Bronchial epithelial cell (primary cell): Measurements from ENCODE around the gene MORN5. TPM values are rescaled to one million over a fixed set of nuclear protein-coding genes. Genes with fewer than 3 reads are reported as not detected.

Source experiments
- DNase-seq: peaks from one replicate; pipeline ENCODE4 v3.0.0-alpha.2; 2010; ENCODE audit warnings: low read depth
- FAIRE-seq: peaks from 2 replicates; lab custom pipeline; 2011; peaks lifted over from hg19 to GRCh38; lab: Jason Lieb, UNC
- H3K27me3 ChIP-seq: 2 replicates; pipeline ENCODE4 v1.5.1; 2011; ENCODE audit warnings: low read length; ENCODE audit not compliant: control insufficient read depth, insufficient read depth
- H3K36me3 ChIP-seq: 2 replicates; pipeline ENCODE4 v1.5.1; 2011; ENCODE audit warnings: low read length; ENCODE audit not compliant: control insufficient read depth, insufficient read depth
- H3K4me3 ChIP-seq: 2 replicates; pipeline ENCODE4 v1.5.1; 2011; ENCODE audit warnings: mild to moderate bottlenecking, low read depth, low read length, control low read depth
- total RNA-seq: library from RNA; depleted of rRNA; stranded (reverse); fragments of >200 nt; gene quantifications from 2 replicates; pipeline ENCODE4 v1.2.1, GENCODE V29; 2014
- TF ChIP-seq, protein P1 (sequence below): IDR thresholded peaks from 2 replicates; pipeline ENCODE4 v1.5.1; 2011; ENCODE audit warnings: mild to moderate bottlenecking, moderate library complexity, low read length, control low read depth, inconsistent platforms; ENCODE audit not compliant: insufficient read depth, severe bottlenecking

MORN5 gene
- total RNA-seq, 1 donor from 2014 or later = not detected

DNA sequence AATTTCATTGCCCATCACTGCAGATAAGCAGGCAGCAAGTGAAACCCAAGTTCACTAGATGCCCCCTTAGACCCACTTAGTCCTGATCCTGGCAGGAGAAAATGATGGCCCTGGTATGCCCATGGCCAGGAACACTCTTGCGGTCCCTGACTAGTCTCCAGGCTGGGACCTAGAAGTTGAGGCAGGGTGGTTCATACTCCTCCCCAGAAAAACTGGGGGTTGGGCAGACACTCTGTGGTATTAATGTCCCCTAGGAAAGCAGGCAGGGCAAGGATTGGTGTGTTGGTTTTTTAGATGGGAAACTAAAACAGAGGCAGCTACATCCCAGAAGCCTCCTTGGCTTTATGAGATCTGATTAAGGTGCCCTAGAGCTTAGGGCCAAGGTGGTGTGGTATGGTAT is 56.0 kb downstream of the MORN5 start:
- DNase-seq (no peak), FAIRE-seq (no peak)
- TF ChIP-seq, protein P1, sequence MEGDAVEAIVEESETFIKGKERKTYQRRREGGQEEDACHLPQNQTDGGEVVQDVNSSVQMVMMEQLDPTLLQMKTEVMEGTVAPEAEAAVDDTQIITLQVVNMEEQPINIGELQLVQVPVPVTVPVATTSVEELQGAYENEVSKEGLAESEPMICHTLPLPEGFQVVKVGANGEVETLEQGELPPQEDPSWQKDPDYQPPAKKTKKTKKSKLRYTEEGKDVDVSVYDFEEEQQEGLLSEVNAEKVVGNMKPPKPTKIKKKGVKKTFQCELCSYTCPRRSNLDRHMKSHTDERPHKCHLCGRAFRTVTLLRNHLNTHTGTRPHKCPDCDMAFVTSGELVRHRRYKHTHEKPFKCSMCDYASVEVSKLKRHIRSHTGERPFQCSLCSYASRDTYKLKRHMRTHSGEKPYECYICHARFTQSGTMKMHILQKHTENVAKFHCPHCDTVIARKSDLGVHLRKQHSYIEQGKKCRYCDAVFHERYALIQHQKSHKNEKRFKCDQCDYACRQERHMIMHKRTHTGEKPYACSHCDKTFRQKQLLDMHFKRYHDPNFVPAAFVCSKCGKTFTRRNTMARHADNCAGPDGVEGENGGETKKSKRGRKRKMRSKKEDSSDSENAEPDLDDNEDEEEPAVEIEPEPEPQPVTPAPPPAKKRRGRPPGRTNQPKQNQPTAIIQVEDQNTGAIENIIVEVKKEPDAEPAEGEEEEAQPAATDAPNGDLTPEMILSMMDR = no peak
- Histone ChIP-seq H3K27me3 (peaks cover 50% of the 10 kb centered on the region), H3K4me3 (no peak overlapping the region), H3K36me3 (no peaks in the 10 kb centered on the region)

DNA sequence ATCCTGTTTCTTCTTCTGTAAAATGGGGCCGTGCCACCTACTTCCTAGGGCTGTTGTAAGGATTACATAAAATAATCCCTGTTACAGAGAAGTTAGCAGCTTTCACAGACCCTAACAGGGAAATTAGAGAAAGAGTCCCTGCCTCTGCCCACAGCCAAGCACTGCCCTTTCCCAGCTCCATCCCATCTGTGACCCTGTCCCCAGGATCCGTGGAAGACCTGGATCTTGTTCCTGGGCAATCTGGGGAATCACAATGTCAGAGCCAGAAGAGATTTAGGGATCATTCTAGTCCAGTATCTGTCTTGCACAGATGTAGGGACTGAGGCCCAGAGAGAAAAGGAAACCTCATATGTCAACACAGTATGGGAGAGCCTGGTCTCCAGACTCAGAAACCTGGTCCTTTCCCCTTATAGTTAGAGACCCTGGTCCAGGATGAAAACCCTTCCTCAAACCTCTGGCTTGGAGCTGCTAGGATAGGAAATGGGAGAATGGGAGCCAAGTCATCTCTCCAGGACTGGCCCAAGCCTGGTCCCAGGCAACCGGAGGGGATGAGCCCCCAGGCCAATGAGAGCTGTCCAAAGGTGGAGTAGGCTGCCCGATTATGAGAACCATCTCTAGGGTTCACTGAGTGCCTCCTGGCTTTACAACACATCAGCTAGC is 56.6 kb downstream of the MORN5 start:
- no peaks in the 10 kb centered on the region for H3K36me3 ChIP-seq
- TF ChIP-seq, protein P1 = no peak
- H3K27me3 ChIP-seq = peaks cover 55% of the 10 kb centered on the region
- no peak for DNase-seq
- no peak overlapping the region for H3K4me3 ChIP-seq
- peak; percentile 60 for FAIRE-seq

DNA sequence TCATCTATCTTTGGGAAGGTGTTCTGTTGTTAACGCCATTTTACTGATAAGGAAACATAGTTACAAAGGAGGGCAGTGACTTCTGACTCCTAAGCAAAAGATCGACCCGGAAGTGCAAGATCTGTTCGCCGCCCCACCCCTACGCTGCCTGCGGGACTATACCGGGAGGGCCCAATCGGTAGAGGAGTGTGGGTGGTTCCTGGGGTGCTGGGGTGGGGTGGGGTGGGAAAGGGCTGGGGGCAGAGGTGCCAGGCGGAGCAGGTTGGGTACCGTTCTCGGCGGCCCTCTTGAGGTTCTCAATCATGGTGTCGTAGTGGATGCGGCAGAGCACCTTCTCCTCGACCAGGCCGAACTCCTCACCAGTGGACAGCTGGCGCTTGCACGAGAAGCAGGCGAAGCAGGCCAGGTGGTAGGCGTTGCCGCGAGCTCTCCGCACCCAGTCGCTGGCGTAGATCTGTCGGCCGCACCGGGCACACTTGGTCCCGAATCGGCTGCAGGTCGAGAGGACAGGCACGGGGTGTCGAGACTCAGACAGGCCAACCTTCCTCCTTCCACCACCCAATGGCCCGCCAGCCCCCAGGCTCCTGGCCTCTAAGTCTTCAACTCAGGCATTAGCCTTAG is 57.2 kb downstream of the MORN5 start:
- H3K4me3 ChIP-seq = no peak overlapping the region
- DNase-seq (no peak), FAIRE-seq (no peak)
- no peaks in the 10 kb centered on the region for H3K36me3 ChIP-seq
- peaks cover 60% of the 10 kb centered on the region for H3K27me3 ChIP-seq
- TF ChIP-seq, protein P1 = no peak

DNA sequence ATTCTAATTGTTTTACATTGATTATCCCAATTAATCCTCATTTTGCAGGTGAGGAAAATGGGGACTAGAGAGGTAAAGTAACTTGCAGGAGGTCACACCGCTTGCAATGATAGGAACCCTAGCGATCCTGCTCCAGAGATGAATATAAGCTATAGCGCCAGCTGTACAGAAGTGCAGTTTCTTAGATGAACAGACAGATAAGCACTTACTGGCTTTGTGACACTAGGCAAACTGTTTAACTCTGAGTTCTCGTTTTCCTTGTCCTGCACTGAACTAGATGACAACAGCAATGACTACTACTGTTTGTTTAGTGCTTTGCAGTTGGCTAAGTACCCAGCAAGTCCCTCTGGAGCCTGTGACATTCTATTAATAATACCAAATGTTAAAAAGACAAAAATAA is 57.9 kb downstream of the MORN5 start:
- DNase-seq (no peak), FAIRE-seq (no peak)
- Histone ChIP-seq H3K27me3 (peaks cover 60% of the 10 kb centered on the region), H3K36me3 (no peaks in the 10 kb centered on the region), H3K4me3 (no peak overlapping the region)
- TF ChIP-seq, protein P1 = no peak

- H3K36me3 ChIP-seq = no peaks in the 10 kb centered on the region
- H3K4me3 ChIP-seq = no peak overlapping the region
- FAIRE-seq (no peak), DNase-seq (peak; percentile 19)
- TF ChIP-seq, protein P1 = no peak
- peaks cover 56% of the 10 kb centered on the region for H3K27me3 ChIP-seq
Measured at GRCh38 chr9:122218071-122218934, 58.6 kb downstream of the MORN5 start.
